Measurements from ENCODE around the gene TSR3.

Gene TSR3

GRCh38 chr16:1374418-1375297, 23.0 kb upstream of the TSR3 start:
- Histone ChIP-seq H3K27me3 (ENCODE audit: control insufficient read depth, insufficient read depth, low read length) (no peaks in the 10 kb centered on the region), H3K36me3 (ENCODE audit: control insufficient read depth, insufficient read depth, low read length) (no peaks in the 10 kb centered on the region), H3K9ac (no peak overlapping the region), H3K4me2 (ENCODE audit: low read length) (no peak overlapping the region), H3K79me2 (peaks cover 10% of the 10 kb centered on the region), H3K4me1 (no peaks in the 10 kb centered on the region), H3K4me3 (ENCODE audit: low read depth, low read length) (no peak overlapping the region), H2AFZ (no peak overlapping the region), H3K27ac (no peak overlapping the region), H3K9me3 (ENCODE audit: control insufficient read depth, low read length) (no peaks in the 10 kb centered on the region)
- TF ChIP-seq CTCF (IDR thresholded peaks at IDR 0.05): no peak

GRCh38 chr16:1372292-1372950, 20.7 kb upstream of the TSR3 start:
- Histone ChIP-seq H3K9ac (no peak overlapping the region), H3K9me3 (ENCODE audit: control insufficient read depth, low read length) (no peaks in the 10 kb centered on the region), H3K4me2 (ENCODE audit: low read length) (no peak overlapping the region), H2AFZ (no peak overlapping the region), H3K79me2 (no peaks in the 10 kb centered on the region), H3K4me1 (no peaks in the 10 kb centered on the region), H3K27ac (no peak overlapping the region), H3K27me3 (ENCODE audit: control insufficient read depth, insufficient read depth, low read length) (no peaks in the 10 kb centered on the region), H3K4me3 (ENCODE audit: low read depth, low read length) (no peak overlapping the region), H3K36me3 (ENCODE audit: control insufficient read depth, insufficient read depth, low read length) (no peaks in the 10 kb centered on the region)
- TF ChIP-seq CTCF (IDR thresholded peaks at IDR 0.05): no peak

- H3K79me2 ChIP-seq: no peaks in the 10 kb centered on the region
- no peak overlapping the region for H3K9ac ChIP-seq
- H3K9me3 ChIP-seq (ENCODE audit: control insufficient read depth, low read length): no peaks in the 10 kb centered on the region
- no peak for TF ChIP-seq CTCF (IDR thresholded peaks at IDR 0.05)
- no peak overlapping the region for H3K4me2 ChIP-seq (ENCODE audit: low read length)
- H3K27me3 ChIP-seq (ENCODE audit: control insufficient read depth, insufficient read depth, low read length): no peaks in the 10 kb centered on the region
- H2AFZ ChIP-seq: no peak overlapping the region
- H3K4me1 ChIP-seq: no peaks in the 10 kb centered on the region
- no peak overlapping the region for H3K4me3 ChIP-seq (ENCODE audit: low read depth, low read length)
- no peaks in the 10 kb centered on the region for H3K36me3 ChIP-seq (ENCODE audit: control insufficient read depth, insufficient read depth, low read length)
- H3K27ac ChIP-seq: no peak overlapping the region
Observed at GRCh38 chr16:1371054-1371978, 19.6 kb upstream of the TSR3 start.

GRCh38 chr16:1367486-1368174, 16.0 kb upstream of the TSR3 start:
- Histone ChIP-seq H3K27ac (no peak overlapping the region), H3K9ac (no peak overlapping the region), H3K9me3 (ENCODE audit: control insufficient read depth, low read length) (no peaks in the 10 kb centered on the region), H3K36me3 (ENCODE audit: control insufficient read depth, insufficient read depth, low read length) (no peaks in the 10 kb centered on the region), H3K4me1 (no peaks in the 10 kb centered on the region), H3K4me3 (ENCODE audit: low read depth, low read length) (no peak overlapping the region), H2AFZ (no peak overlapping the region), H3K4me2 (ENCODE audit: low read length) (no peak overlapping the region), H3K79me2 (no peaks in the 10 kb centered on the region), H3K27me3 (ENCODE audit: control insufficient read depth, insufficient read depth, low read length) (no peaks in the 10 kb centered on the region)
- TF ChIP-seq CTCF (IDR thresholded peaks at IDR 0.05): no peak

All from parathyroid adenoma (tissue), 2 donors.